ENCODE measurements around the gene RERE.

DNA sequence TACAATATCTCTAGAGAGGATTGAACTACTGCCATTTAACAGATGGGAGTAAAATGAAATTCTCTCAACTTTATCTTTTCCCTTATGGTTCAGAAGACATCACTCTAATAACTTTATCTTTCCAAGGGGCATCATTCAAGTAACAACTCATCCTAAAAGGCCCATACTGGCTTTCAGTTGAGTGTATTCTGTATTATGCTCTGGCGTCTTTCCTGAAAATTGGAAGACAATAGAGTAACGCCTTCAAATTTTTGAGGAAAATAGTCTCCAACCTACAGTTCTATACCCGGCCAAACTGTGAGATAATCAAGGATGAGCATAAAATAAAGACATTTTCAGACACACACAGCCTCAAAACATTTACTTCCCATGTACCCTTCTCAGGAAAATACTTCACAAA is 103.3 kb downstream of the RERE start:
- TF ChIP-seq, protein P1, sequence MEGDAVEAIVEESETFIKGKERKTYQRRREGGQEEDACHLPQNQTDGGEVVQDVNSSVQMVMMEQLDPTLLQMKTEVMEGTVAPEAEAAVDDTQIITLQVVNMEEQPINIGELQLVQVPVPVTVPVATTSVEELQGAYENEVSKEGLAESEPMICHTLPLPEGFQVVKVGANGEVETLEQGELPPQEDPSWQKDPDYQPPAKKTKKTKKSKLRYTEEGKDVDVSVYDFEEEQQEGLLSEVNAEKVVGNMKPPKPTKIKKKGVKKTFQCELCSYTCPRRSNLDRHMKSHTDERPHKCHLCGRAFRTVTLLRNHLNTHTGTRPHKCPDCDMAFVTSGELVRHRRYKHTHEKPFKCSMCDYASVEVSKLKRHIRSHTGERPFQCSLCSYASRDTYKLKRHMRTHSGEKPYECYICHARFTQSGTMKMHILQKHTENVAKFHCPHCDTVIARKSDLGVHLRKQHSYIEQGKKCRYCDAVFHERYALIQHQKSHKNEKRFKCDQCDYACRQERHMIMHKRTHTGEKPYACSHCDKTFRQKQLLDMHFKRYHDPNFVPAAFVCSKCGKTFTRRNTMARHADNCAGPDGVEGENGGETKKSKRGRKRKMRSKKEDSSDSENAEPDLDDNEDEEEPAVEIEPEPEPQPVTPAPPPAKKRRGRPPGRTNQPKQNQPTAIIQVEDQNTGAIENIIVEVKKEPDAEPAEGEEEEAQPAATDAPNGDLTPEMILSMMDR (IDR thresholded peaks at IDR 0.05) = no peak
- no peak for TF ChIP-seq POLR2A (IDR thresholded peaks at IDR 0.05)

Measured in thyroid gland (tissue), 4 donors.